HEK293 (cell line): ENCODE measurements around the gene TTC33.

Experiments used
- CTCF ChIA-PET: fragments of 350-600 bp; formaldehyde crosslinking; extraction: SDS; loops from one replicate; lab custom pipeline; 2021; ENCODE audit warnings: antibody characterized with exemption; lab: Yijun Ruan, JAX
- POLR2A ChIA-PET: fragments of 300-600 bp; formaldehyde crosslinking; extraction: SDS; loops from one replicate; lab custom pipeline; 2020; ENCODE audit warnings: antibody characterized with exemption, inconsistent platforms; lab: Yijun Ruan, JAX
- H3K27ac ChIP-seq: fragments of 200-500 bp; sonication (Bioruptor generic); 2 replicates; pipeline ENCODE4 v1.5.1; 2014; ENCODE audit warnings: low read depth, low read length, control low read depth, inconsistent platforms; ENCODE audit errors: extremely low read depth
- H3K36me3 ChIP-seq, 2 experiments: fragments of 200-500 bp in 1 of 2; sonication (Bioruptor generic) in 1 of 2; 1 replicate in 1 of 2; 2 replicates in 1 of 2; pipeline ENCODE4 v1.5.1; 2014 to 2017; ENCODE audit warnings: inconsistent platforms in 2 of 2, low read length in 2 of 2; ENCODE audit not compliant: control insufficient read depth in 2 of 2, insufficient read depth in 1 of 2
- H3K4me1 ChIP-seq: fragments of 200-500 bp; sonication (Bioruptor generic); 2 replicates; pipeline ENCODE4 v1.5.1; 2014; ENCODE audit warnings: mild to moderate bottlenecking, low read length, inconsistent platforms; ENCODE audit not compliant: control insufficient read depth, insufficient read depth
- H3K4me3 ChIP-seq: 2 replicates; pipeline ENCODE4 v1.5.1; 2011; ENCODE audit warnings: low read depth, mild to moderate bottlenecking, control low read depth, low read length, moderate library complexity
- H3K9me3 ChIP-seq: fragments of 200-500 bp; sonication (Bioruptor generic); 2 replicates; pipeline ENCODE4 v1.5.1; 2014; ENCODE audit warnings: low read depth, low read length, inconsistent platforms; ENCODE audit not compliant: control insufficient read depth, insufficient read depth
- FEZF1 ChIP-seq: fragments of 450-650 bp; formaldehyde crosslinking; IDR thresholded peaks from 2 replicates; pipeline ENCODE4 v1.5.1; 2016; ENCODE audit warnings: missing biosample characterization, missing genetic modification characterization
- GFI1B ChIP-seq: fragments of 450-650 bp; formaldehyde crosslinking; IDR thresholded peaks from 2 replicates; pipeline ENCODE4 v1.5.1; 2016; ENCODE audit warnings: missing biosample characterization, missing genetic modification characterization
- HOXC10 ChIP-seq: sonication (generic); formaldehyde crosslinking; IDR thresholded peaks from 2 replicates; pipeline ENCODE4 v1.8.1; 2023; ENCODE audit warnings: mild to moderate bottlenecking, missing genetic modification reagents
- ZBTB21 ChIP-seq: fragments of 450-650 bp; formaldehyde crosslinking; IDR thresholded peaks from 2 replicates; pipeline ENCODE4 v1.5.1; 2017; ENCODE audit warnings: missing biosample characterization, missing genetic modification characterization
- ZFP3 ChIP-seq: fragments of 450-650 bp; formaldehyde crosslinking; IDR thresholded peaks from 2 replicates; pipeline ENCODE4 v1.5.1; 2016; ENCODE audit warnings: low read depth, missing biosample characterization, missing genetic modification characterization
- ZNF174 ChIP-seq: fragments of 450-650 bp; formaldehyde crosslinking; IDR thresholded peaks from 2 replicates; pipeline ENCODE4 v1.5.0; 2017; ENCODE audit warnings: missing biosample characterization, mild to moderate bottlenecking, missing genetic modification characterization
- ZNF221 ChIP-seq: fragments of 450-650 bp; formaldehyde crosslinking; IDR thresholded peaks from 2 replicates; pipeline ENCODE4 v1.5.1; 2017; ENCODE audit warnings: missing biosample characterization, missing genetic modification characterization, borderline replicate concordance
- ZNF266 ChIP-seq: fragments of 450-650 bp; formaldehyde crosslinking; IDR thresholded peaks from 2 replicates; pipeline ENCODE4 v1.5.1; 2016; ENCODE audit warnings: missing biosample characterization, missing genetic modification characterization, low read depth
- ZNF274 ChIP-seq, 2 experiments: fragments of 200-500 bp in 1 of 2; fragments of 450-650 bp in 1 of 2; sonication (Bioruptor generic) in 1 of 2; formaldehyde crosslinking in 1 of 2; IDR thresholded peaks; 2 replicates each; pipeline versions ENCODE4 v1.5.1 to v1.6.1; 2014 to 2016; ENCODE audit warnings: borderline replicate concordance in 1 of 2, inconsistent platforms in 1 of 2, low read length in 1 of 2, missing biosample characterization in 1 of 2, missing genetic modification characterization in 1 of 2
- ZNF394 ChIP-seq: fragments of 450-650 bp; formaldehyde crosslinking; IDR thresholded peaks from 2 replicates; pipeline ENCODE4 v1.5.1; 2016; ENCODE audit warnings: missing biosample characterization, missing genetic modification characterization, mild to moderate bottlenecking, moderate library complexity, borderline replicate concordance
- ZNF423 ChIP-seq: fragments of 450-650 bp; formaldehyde crosslinking; IDR thresholded peaks from 2 replicates; pipeline ENCODE4 v1.5.1; 2016; ENCODE audit warnings: missing biosample characterization, missing genetic modification characterization
- ZNF426 ChIP-seq: fragments of 450-650 bp; formaldehyde crosslinking; IDR thresholded peaks from 2 replicates; pipeline ENCODE4 v1.5.1; 2017; ENCODE audit warnings: missing biosample characterization, missing genetic modification characterization, mild to moderate bottlenecking, inconsistent platforms, moderate library complexity
- ZNF530 ChIP-seq: fragments of 450-650 bp; formaldehyde crosslinking; IDR thresholded peaks from 2 replicates; pipeline ENCODE4 v1.5.1; 2016; ENCODE audit warnings: low read depth, missing biosample characterization, missing genetic modification characterization
- ZNF658 ChIP-seq: fragments of 450-650 bp; formaldehyde crosslinking; IDR thresholded peaks from 2 replicates; pipeline ENCODE4; 2016; ENCODE audit warnings: missing biosample characterization, missing genetic modification characterization
- ZNF664 ChIP-seq: fragments of 450-650 bp; formaldehyde crosslinking; IDR thresholded peaks from 2 replicates; pipeline ENCODE4 v1.5.1; 2016; ENCODE audit warnings: missing biosample characterization, missing genetic modification characterization
- ZNF707 ChIP-seq: fragments of 450-650 bp; formaldehyde crosslinking; IDR thresholded peaks from 2 replicates; pipeline ENCODE4 v1.5.1; 2016; ENCODE audit warnings: missing biosample characterization, missing genetic modification characterization
- TF ChIP-seq, protein P1 (sequence below): fragments of 450-650 bp; formaldehyde crosslinking; IDR thresholded peaks from 2 replicates; pipeline ENCODE4 v1.5.1; 2016; ENCODE audit warnings: missing biosample characterization, missing genetic modification characterization
- TF ChIP-seq, protein P2 (sequence below): fragments of 450-650 bp; IDR thresholded peaks from 2 replicates; pipeline ENCODE4 v1.5.1; 2018; ENCODE audit warnings: missing biosample characterization, missing genetic modification characterization
- TF ChIP-seq, protein P3 (sequence below): fragments of 450-650 bp; formaldehyde crosslinking; IDR thresholded peaks from 2 replicates; pipeline ENCODE4 v1.5.1; 2016; ENCODE audit warnings: missing biosample characterization, missing genetic modification characterization
- TF ChIP-seq, protein P4 (sequence below): fragments of 450-650 bp; formaldehyde crosslinking; IDR thresholded peaks from 2 replicates; pipeline ENCODE4 v1.5.1; 2017; ENCODE audit warnings: missing biosample characterization, mild to moderate bottlenecking, missing genetic modification characterization, moderate library complexity
- TF ChIP-seq, protein P5 (sequence below): fragments of 450-650 bp; formaldehyde crosslinking; IDR thresholded peaks from 2 replicates; pipeline ENCODE4 v1.5.1; 2016; ENCODE audit warnings: missing biosample characterization, missing genetic modification characterization
- TF ChIP-seq, protein P6 (sequence below): fragments of 450-650 bp; formaldehyde crosslinking; IDR thresholded peaks from 2 replicates; pipeline ENCODE4 v1.5.1; 2016; ENCODE audit warnings: missing biosample characterization, missing genetic modification characterization
- TF ChIP-seq, protein P7 (sequence below): fragments of 450-650 bp; formaldehyde crosslinking; IDR thresholded peaks from 2 replicates; pipeline ENCODE4 v1.5.1; 2016; ENCODE audit warnings: missing biosample characterization, missing genetic modification characterization

The TTC33 gene

DNA sequence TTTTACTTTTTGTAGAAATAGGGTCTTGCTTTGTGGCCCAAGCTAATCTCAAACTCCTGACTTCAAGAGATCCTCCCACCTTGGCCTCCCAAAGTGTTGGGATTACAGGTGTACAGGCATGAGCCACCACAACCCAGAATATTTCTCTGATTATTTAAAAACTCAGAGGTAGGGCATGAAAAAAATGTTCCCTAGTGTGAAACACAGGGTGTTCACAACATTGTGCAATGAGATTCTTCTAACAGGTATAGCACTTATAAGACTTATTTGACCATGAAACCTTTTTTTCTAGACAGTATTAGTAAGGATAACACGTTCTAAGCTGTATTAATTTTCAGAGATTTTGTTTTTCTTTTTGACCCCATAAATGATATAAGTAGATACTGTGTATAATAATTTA, 89.1 kb downstream of the TTC33 start (continued):
- TF ChIP-seq ZNF274 (IDR thresholded peaks at IDR 0.05; ENCODE audit: low read length): no peak
- no peak for TF ChIP-seq ZNF274 (tag by site-specific recombination; IDR thresholded peaks at IDR 0.05; ENCODE audit: borderline replicate concordance)
- TF ChIP-seq HOXC10 (CRISPR knock-in tag): no peak
- TF ChIP-seq ZFP3: no peak
- TF ChIP-seq ZNF221 (tag by site-specific recombination): no peak
- TF ChIP-seq FEZF1 (tag by site-specific recombination): no peak
- TF ChIP-seq ZNF658 (tag by site-specific recombination): no peak
- TF ChIP-seq, protein P1, sequence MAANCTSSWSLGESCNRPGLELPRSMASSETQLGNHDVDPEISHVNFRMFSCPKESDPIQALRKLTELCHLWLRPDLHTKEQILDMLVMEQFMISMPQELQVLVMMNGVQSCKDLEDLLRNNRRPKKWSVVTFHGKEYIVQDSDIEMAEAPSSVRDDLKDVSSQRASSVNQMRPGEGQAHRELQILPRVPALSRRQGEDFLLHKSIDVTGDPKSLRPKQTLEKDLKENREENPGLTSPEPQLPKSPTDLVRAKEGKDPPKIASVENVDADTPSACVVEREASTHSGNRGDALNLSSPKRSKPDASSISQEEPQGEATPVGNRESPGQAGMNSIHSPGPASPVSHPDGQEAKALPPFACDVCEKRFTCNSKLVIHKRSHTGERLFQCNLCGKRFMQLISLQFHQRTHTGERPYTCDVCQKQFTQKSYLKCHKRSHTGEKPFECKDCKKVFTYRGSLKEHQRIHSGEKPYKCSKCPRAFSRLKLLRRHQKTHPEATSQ: no peak
- TF ChIP-seq, all 188 proteins: peak for 0

DNA sequence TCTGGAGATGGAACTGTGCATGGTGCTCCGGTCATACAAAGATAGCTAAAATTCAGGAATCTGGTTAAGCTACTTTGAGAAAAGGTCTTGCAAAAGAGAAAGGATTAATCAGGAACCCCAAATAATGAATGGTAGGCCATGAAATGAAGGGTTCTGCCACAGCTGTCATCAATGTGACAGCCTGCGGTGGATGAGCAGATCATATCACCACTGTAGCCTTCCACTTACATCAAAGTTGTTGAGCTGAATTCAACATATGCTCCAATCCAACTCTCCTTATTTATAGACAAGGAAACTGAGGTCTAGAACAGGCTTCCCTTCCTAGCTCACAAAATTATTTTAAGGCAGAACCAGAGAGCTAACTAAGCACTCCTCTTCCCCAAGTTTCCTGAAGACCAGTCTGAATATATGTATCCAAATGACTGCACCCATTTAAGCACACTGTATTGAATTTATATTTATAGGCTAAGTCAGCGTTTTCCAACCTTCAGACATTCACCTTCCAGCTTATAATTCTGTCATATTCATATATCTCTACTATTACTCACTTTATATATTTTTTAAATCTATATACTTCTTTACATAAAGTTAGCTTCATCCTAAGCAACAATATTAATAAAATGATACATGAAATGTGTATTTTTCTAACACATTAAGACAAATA, 90.0 kb downstream of the TTC33 start:
- no peak overlapping the region for H3K27ac ChIP-seq
- CTCF ChIA-PET: interaction anchor here (0.6 to 0.7 kb wide), 3 partner anchors 62 to 951 kb away, joined by 3 to 4 read pairs (median 3); no protein-coding TSS in a partner anchor
- H3K4me1 ChIP-seq: no peaks in the 10 kb centered on the region
- no peak overlapping the region for H3K4me3 ChIP-seq
- H3K9me3 ChIP-seq: no peaks in the 10 kb centered on the region
- TF ChIP-seq ZNF423 (tag by site-specific recombination) (no peak), ZBTB21 (no peak), ZNF394 (tag by site-specific recombination) (no peak), ZNF664 (tag by site-specific recombination) (no peak), ZNF174 (tag by site-specific recombination) (no peak), ZNF266 (tag by site-specific recombination) (no peak), GFI1B (tag by site-specific recombination) (no peak), ZNF426 (no peak), ZNF530 (tag by site-specific recombination) (no peak), ZNF707 (tag by site-specific recombination) (no peak), HOXC10 (CRISPR knock-in tag) (no peak)
- TF ChIP-seq, protein P2, sequence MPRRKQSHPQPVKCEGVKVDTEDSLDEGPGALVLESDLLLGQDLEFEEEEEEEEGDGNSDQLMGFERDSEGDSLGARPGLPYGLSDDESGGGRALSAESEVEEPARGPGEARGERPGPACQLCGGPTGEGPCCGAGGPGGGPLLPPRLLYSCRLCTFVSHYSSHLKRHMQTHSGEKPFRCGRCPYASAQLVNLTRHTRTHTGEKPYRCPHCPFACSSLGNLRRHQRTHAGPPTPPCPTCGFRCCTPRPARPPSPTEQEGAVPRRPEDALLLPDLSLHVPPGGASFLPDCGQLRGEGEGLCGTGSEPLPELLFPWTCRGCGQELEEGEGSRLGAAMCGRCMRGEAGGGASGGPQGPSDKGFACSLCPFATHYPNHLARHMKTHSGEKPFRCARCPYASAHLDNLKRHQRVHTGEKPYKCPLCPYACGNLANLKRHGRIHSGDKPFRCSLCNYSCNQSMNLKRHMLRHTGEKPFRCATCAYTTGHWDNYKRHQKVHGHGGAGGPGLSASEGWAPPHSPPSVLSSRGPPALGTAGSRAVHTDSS (tag by site-specific recombination): no peak
- TF ChIP-seq, protein P3, sequence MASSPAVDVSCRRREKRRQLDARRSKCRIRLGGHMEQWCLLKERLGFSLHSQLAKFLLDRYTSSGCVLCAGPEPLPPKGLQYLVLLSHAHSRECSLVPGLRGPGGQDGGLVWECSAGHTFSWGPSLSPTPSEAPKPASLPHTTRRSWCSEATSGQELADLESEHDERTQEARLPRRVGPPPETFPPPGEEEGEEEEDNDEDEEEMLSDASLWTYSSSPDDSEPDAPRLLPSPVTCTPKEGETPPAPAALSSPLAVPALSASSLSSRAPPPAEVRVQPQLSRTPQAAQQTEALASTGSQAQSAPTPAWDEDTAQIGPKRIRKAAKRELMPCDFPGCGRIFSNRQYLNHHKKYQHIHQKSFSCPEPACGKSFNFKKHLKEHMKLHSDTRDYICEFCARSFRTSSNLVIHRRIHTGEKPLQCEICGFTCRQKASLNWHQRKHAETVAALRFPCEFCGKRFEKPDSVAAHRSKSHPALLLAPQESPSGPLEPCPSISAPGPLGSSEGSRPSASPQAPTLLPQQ (tag by site-specific recombination): no peak
- TF ChIP-seq, protein P4, sequence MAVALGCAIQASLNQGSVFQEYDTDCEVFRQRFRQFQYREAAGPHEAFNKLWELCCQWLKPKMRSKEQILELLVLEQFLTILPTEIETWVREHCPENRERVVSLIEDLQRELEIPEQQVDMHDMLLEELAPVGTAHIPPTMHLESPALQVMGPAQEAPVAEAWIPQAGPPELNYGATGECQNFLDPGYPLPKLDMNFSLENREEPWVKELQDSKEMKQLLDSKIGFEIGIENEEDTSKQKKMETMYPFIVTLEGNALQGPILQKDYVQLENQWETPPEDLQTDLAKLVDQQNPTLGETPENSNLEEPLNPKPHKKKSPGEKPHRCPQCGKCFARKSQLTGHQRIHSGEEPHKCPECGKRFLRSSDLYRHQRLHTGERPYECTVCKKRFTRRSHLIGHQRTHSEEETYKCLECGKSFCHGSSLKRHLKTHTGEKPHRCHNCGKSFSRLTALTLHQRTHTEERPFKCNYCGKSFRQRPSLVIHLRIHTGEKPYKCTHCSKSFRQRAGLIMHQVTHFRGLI (tag by site-specific recombination): no peak
- TF ChIP-seq, protein P5, sequence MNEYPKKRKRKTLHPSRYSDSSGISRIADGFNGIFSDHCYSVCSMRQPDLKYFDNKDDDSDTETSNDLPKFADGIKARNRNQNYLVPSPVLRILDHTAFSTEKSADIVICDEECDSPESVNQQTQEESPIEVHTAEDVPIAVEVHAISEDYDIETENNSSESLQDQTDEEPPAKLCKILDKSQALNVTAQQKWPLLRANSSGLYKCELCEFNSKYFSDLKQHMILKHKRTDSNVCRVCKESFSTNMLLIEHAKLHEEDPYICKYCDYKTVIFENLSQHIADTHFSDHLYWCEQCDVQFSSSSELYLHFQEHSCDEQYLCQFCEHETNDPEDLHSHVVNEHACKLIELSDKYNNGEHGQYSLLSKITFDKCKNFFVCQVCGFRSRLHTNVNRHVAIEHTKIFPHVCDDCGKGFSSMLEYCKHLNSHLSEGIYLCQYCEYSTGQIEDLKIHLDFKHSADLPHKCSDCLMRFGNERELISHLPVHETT (tag by site-specific recombination): no peak
- TF ChIP-seq, protein P6, sequence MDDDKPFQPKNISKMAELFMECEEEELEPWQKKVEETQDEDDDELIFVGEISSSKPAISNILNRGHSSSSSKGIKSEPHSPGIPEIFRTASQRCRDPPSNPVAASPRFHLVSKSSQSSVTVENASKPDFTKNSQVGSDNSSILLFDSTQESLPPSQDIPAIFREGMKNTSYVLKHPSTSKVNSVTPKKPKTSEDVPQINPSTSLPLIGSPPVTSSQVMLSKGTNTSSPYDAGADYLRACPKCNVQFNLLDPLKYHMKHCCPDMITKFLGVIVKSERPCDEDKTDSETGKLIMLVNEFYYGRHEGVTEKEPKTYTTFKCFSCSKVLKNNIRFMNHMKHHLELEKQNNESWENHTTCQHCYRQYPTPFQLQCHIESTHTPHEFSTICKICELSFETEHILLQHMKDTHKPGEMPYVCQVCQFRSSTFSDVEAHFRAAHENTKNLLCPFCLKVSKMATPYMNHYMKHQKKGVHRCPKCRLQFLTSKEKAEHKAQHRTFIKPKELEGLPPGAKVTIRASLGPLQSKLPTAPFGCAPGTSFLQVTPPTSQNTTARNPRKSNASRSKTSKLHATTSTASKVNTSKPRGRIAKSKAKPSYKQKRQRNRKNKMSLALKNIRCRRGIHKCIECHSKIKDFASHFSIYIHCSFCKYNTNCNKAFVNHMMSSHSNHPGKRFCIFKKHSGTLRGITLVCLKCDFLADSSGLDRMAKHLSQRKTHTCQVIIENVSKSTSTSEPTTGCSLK (tag by site-specific recombination): no peak
- TF ChIP-seq, protein P7, sequence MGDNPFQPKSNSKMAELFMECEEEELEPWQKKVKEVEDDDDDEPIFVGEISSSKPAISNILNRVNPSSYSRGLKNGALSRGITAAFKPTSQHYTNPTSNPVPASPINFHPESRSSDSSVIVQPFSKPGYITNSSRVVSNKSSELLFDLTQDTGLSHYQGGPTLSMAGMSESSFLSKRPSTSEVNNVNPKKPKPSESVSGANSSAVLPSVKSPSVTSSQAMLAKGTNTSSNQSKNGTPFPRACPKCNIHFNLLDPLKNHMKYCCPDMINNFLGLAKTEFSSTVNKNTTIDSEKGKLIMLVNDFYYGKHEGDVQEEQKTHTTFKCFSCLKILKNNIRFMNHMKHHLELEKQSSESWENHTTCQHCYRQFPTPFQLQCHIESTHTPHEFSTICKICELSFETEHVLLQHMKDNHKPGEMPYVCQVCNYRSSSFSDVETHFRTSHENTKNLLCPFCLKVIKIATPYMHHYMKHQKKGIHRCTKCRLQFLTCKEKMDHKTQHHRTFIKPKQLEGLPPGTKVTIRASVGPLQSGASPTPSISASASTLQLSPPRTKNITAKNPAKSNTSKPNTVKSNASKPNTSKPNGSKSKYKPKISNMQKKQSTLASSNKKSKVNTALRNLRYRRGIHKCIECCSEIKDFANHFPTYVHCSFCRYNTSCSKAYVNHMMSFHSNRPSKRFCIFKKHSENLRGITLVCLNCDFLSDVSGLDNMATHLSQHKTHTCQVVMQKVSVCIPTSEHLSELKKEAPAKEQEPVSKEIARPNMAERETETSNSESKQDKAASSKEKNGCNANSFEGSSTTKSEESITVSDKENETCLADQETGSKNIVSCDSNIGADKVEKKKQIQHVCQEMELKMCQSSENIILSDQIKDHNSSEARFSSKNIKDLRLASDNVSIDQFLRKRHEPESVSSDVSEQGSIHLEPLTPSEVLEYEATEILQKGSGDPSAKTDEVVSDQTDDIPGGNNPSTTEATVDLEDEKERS: no peak
- H3K36me3 ChIP-seq: no peaks in the 10 kb centered on the region
- POLR2A ChIA-PET: interaction anchor here (0.6 kb wide), 1 partner anchor 57 kb away, joined by 3 read pairs; no protein-coding TSS in a partner anchor
